B cell (primary cell): ENCODE data around the gene G6PD.

Experiments
- EZH2 ChIP-seq: IDR thresholded peaks from 2 replicates; pipeline ENCODE4 v1.6.1; 2012; ENCODE audit warnings: borderline replicate concordance, low read depth, mild to moderate bottlenecking, moderate library complexity, low read length; ENCODE audit not compliant: insufficient read depth, poor library complexity, severe bottlenecking
- TF ChIP-seq, protein P1 (sequence below): fragments of 200-600 bp; IDR thresholded peaks from one replicate; pipeline ENCODE4 v1.8.0; 2022; ENCODE audit warnings: antibody characterized with exemption, mild to moderate bottlenecking

DNA sequence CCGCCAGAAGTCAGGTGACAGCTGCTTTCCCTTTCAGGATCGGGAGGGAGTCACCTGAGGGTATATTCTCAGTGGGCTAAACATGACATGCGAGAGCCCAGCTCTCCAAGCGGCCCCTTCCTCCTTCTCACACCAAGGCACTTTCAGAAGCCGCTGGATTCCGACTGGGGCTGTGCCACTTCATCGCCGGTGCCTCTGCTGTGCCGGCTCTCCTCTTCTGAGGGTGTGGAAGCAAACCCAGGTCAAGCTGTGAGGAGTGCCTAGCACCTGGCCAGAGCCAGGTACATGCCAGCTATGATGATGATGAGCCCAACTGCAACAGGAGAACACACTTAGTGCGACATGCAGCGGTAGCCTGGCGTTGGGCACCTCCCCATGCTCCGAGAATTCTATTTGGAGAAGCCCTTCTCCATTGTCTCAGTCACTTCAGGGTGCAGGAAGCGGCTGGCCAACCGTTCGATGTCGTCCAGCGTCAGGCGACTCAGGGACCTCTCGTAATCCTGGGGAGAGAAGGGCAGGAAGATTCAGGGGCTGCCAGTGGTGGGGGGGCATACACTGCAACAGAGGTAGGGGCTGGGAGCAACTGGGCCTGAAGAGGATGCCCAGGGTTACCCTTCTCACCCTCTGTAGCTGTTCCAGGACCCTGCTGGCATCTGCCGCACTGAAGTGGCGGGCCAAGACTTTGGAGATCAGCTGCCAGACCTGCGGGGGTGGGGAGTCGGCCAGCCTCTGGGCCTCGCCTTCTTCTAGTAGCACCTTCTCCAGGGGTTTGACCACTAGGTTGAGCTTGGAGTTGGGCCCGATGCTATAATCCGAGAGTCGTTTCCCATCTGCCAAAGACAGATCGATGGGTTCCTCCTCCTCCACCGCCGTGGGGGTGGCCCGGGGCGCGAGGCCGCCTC is 61.2 kb downstream of the G6PD start:
- TF ChIP-seq, protein P1, sequence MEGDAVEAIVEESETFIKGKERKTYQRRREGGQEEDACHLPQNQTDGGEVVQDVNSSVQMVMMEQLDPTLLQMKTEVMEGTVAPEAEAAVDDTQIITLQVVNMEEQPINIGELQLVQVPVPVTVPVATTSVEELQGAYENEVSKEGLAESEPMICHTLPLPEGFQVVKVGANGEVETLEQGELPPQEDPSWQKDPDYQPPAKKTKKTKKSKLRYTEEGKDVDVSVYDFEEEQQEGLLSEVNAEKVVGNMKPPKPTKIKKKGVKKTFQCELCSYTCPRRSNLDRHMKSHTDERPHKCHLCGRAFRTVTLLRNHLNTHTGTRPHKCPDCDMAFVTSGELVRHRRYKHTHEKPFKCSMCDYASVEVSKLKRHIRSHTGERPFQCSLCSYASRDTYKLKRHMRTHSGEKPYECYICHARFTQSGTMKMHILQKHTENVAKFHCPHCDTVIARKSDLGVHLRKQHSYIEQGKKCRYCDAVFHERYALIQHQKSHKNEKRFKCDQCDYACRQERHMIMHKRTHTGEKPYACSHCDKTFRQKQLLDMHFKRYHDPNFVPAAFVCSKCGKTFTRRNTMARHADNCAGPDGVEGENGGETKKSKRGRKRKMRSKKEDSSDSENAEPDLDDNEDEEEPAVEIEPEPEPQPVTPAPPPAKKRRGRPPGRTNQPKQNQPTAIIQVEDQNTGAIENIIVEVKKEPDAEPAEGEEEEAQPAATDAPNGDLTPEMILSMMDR = no peak
- no peak for TF ChIP-seq EZH2
